PC-3 (cell line): ENCODE measurements around the gene MAPK12.

Experiments used
- EZH2phosphoT487 ChIP-seq: fragments of 300-600 bp; sonication (generic); IDR thresholded peaks from 2 replicates; pipeline ENCODE4 v1.6.1; 2018; ENCODE audit warnings: mild to moderate bottlenecking, antibody characterized with exemption, low read length, borderline replicate concordance
- TF ChIP-seq, protein P1 (sequence below): fragments of 300-600 bp; sonication (generic); conservative IDR thresholded peaks from 2 replicates; pipeline ENCODE4 v1.5.1; 2017; ENCODE audit warnings: antibody characterized with exemption, low read depth, mild to moderate bottlenecking, low read length

DNA sequence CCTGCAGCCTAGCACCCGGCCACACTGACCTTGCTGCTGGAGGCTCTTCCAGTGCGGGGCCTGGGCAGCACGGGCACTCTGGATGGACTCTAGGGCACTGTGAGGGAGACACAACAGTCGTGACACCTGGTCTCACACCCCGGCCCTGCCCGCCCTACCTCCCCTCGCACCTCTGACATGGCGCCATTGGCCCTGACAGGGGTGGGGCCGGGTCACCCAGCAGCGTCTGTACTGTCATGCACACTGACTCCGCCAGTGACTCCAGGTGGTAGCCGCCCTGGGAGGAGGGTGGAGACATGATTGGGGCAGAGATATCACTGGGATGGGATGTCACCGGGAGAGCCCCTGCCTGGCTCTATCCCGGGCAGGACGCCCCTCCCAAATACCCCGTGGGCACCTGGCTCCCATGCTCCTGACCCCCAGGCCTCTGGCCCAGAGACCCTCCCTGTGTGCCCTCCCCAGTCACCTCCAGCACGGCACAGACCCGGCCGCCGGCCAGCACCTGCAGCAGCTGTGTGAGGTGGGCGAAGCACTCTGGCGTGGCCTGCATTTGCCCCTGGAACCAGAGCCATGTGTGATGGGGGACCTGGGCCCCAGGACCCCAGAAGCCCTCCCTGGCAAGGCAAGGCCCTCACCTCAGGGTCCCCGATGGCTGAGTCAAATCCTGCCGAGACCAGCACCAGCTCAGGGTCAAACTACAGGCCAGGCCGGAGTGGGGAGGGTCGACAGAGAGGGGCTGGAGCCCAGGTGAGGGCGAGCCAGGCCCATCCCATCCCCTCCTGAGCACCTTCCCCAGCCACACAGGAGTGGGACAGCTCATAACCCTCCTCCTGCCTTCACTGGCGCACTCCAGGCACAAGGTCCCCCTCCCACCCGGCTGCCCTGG, 13.0 kb downstream of the MAPK12 start:
- TF ChIP-seq, protein P1, sequence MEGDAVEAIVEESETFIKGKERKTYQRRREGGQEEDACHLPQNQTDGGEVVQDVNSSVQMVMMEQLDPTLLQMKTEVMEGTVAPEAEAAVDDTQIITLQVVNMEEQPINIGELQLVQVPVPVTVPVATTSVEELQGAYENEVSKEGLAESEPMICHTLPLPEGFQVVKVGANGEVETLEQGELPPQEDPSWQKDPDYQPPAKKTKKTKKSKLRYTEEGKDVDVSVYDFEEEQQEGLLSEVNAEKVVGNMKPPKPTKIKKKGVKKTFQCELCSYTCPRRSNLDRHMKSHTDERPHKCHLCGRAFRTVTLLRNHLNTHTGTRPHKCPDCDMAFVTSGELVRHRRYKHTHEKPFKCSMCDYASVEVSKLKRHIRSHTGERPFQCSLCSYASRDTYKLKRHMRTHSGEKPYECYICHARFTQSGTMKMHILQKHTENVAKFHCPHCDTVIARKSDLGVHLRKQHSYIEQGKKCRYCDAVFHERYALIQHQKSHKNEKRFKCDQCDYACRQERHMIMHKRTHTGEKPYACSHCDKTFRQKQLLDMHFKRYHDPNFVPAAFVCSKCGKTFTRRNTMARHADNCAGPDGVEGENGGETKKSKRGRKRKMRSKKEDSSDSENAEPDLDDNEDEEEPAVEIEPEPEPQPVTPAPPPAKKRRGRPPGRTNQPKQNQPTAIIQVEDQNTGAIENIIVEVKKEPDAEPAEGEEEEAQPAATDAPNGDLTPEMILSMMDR: no peak
- no peak for TF ChIP-seq EZH2phosphoT487
